Measurements from ENCODE around the gene CEP170B. TPM values are rescaled to one million over a fixed set of nuclear protein-coding genes. Genes with fewer than 3 reads are reported as not detected.
"Not testable (repeated sequence)": the region's sequence is repeated elsewhere in the genome, so short reads cannot be mapped to it uniquely, and the experiment has no call there.

CEP170B gene
- polyA plus RNA-seq, 4 donors, result 8.9 to 21.6 (median 15.1) TPM

DNA sequence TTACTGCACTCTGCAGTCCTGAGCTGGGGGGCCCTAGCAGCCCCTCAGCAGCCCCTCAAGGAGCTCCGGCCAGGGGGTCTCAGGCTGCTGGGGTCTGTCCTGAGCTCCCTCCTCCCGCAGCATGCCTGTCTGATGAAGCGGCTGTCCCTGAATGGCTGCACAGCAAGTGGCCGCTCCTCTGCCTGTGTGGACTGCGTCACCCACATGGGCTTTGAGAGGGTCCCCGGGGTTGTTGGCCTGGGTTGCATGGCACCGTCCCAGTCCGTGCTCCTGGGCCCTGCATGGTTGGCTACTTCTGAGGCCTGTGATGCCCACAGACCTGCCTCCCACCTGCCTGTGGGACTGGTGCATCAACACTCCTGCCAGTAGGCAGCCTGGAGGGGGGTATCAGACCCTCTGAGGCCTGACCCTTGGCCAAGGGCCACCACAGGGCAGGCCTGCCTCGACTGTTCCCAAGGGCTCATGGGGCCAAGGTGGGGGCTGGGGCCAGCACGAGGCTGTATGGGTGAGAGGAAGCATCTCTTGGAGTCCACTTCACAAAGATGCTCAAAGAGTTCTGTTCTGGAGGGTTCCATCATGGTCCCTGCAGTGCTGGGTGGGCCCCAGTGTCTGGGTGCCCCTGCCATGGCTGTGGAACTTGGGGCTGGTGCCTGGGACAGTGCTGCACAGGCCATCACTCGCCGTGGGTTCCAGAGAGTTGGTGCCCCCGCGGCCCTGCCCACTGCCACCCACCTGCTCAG is 12.2 kb downstream of the CEP170B start:
- DNase-seq (ENCODE audit: low read depth in 4 of 4, low spot score in 2 of 4), result no peak

DNA sequence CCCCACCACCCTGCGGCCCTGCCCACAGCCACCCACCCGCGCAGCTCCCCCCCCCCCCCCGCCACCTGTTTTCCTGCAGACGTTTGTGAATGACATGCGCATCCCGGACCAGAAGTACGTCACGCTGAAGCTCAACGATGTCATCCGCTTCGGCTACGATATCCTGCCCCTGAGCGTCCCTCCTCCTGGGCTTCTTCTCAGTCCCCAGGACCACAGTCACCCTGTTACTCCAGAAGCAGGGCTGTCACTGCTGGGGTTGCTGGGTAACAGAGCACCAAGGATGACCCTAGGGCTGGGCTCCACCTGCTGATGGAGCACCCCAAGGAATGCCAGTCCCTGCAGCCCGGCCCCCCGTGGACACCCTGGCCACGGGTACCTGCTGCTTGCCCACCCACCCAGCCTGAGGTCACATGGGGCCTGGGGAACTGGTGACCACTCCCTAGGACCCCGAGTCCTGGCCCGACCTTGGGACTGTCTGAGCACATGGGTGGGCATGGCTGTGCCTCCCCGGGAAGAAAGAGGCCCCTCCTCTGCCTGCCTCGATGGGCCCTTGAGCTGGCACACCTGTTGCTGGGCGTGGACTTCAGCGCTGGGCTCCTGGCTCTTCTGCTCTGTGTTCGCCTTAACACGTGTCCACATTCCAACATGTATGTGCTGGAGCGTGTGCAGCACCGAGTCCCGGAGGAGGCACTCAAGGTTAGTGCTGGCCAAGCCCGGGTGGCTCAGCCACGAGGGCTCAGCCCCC is 12.9 kb downstream of the CEP170B start:
- no peak for DNase-seq (ENCODE audit: low read depth in 4 of 4, low spot score in 2 of 4)

- no peak for DNase-seq (ENCODE audit: low read depth in 4 of 4, low spot score in 2 of 4)
Observed at GRCh38 chr14:104878582-104878981, 13.5 kb downstream of the CEP170B start.

DNA sequence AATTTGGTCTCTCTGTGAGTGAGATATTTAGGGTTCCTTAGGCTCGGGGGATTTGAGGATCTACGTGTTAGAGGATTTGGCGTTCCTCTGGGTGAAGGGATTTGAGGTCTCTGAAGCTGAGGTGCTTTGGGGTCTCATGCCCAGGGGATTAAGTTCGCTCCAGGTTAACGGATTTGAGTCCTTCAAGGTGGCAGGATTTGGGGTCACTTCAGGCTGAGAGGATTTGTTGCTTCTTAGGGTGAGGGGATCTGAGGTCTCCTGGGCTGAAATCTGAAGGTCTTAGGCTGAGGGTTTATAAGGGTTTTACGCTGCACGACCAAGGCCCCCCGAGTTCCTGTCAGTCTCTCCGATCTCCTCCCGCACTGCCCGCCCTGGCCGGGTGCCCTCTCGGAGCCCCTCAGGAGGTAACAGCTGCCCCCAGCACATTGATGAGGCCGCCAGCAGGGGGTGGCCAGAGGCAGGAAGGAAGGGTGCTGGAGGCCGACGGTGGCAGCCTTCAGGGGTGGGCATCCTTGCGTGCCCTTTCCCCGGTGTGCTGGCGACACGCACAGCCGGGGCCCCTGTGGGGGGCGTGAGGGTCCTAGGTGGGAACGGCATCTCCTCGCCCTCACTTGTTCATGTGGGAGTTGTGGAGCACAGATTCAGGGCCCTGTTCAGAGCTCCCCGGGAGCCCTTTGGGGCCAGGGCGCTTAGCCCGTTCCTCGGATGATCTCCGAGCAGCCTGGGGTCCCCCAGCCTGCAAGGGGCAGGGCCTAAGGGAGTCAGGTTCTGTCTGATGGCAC is 14.3 kb downstream of the CEP170B start:
- DNase-seq (ENCODE audit: low read depth in 4 of 4, low spot score in 2 of 4), result no peak

DNA sequence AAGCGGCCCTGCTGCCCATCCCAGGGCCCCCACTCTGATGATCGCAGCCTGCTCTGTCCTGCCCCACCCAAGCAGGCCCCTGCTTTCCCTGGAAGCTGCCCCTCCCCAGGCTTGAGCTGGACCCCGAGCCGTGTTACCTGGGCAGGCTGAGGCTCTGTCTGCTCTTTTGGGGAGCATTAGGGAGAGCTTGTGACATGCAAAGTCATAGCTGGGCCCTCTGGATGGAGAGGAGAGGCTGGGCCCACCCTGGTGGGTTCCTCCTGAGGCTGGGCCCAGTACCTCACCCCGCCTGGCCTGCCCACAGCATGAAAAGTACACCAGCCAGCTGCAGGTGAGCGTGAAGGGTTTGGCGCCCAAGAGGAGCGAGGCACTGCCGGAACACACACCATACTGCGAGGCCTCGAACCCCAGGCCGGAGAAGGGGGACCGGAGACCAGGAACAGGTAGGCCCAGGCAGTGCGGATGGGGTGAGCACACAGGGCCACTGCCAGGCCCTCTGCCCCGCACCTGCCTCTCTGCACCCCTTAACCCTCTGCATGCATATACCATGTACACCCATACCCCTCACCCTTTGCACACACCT is 15.0 kb downstream of the CEP170B start:
- DNase-seq (ENCODE audit: low read depth in 4 of 4, low spot score in 2 of 4), result no peak

DNA sequence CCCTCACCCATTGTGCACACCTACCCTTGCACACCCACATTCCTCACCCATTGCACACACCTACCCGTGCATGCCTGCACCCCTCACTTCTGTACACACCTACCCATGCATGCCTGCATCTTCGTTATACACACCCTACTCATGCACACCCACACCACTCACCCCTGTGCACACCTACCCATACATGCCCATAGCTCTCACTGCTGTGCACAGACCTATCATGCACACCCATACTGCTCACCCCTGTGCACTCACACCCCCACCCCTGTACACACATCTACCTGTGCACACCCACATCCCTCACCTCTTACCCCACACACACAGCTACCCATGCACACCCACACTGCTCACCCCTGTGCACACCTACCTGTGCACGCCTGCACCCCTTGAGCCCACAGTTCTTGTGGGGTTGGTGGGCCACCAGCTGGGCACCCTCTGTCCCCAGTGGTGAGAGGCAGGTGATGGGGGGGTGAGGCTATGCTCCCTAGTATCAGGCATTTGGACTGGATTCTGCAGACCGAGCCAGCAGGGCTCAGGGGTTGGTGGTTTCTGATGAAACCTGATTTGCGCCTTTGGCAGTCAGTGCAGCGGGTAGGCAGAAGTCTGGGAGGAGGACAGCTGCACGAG is 15.6 kb downstream of the CEP170B start:
- DNase-seq (ENCODE audit: low read depth in 4 of 4, low spot score in 2 of 4), result no peak

DNA sequence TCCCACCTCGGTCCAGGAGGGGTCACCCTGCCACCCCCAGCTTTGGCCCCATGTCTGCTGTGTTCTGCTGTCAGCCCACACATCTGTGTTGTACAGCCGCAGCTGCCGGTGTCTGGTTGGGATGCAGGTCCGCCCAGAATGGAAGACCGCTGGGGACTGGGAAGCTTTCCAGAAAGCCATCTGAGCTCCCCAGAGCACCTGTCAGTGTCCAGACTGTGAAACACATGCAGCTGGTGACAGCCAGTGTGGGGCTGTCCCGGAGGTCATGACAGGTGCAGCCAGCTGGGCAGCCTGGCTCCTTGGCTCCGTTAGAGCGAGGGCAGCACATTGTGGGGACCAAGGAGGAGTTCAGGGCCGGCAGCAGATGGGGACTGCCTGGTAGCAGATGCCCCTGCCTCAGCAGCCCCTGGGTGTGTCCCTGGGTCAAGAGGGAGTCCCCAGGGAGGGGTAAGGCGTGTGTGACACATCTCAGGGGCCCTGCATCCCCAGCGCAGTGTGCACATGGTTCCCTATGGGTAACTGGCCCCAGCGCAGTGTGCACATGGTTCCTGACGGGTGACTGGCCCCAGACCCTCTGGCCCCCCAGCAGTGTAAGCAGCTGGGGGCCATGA is 16.4 kb downstream of the CEP170B start:
- DNase-seq (ENCODE audit: low read depth in 4 of 4, low spot score in 2 of 4), result no peak

DNA sequence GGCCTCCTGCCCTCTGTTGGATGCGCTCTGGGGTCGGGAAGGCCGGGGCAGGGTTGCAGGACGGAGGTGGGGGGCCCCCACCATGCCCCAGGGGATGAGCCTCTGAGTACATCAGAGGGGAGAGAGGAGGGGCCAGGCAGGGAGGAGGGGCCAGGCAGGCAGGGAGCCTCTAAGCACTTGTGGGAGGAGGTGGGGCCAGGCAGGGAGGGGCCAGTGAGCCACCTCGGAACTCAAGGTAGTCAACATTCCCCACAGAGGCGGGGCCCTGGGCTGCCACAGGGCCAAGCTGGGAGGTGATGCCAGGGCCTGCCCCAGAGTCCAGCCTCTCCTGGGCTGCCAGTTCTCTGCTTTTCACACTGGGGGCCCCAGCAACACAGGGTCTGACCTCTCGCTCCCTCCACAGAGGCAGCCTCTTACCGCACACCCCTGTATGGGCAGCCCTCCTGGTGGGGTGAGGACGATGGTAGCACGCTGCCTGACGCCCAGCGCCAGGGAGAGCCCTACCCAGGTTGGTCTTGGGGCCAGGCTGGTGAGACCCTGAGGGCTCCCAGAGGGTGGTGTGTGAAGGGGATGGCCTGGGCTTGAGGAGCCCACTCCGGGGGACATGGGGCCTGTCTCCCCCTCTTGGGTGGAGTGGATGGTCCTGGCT is 17.4 kb downstream of the CEP170B start:
- no peak for DNase-seq (ENCODE audit: low read depth in 4 of 4, low spot score in 2 of 4)

- no peak for DNase-seq (ENCODE audit: low read depth in 4 of 4, low spot score in 2 of 4)
Observed at GRCh38 chr14:104882991-104883660, 18.1 kb downstream of the CEP170B start.

DNA sequence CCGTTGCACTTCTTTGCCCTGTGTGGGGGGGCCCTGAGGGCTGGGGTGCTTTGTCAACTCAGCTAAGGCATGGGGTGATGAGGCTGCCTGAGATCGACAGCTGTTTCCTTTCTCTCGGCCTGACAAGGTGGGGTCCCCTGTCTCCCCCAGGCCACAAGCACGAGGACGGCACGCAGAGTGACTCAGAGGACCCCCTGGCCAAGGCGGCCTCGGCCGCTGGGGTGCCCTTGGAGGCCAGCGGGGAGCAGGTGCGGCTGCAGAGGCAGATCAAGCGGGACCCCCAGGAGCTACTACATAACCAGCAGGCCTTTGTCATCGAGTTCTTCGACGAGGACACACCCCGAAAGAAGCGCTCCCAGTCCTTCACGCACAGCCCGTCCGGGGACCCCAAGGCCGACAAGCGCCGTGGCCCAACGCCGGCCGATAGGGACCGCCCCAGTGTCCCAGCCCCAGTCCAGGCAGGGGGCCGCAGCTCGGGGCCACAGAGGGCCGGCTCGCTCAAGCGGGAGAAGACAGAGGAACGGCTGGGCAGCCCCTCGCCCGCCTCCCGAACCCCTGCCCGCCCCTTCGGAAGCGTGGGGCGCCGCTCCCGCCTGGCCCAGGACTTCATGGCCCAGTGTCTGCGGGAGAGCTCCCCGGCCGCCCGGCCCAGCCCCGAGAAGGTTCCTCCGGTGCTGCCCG is 18.8 kb downstream of the CEP170B start:
- no peak for DNase-seq (ENCODE audit: low read depth in 4 of 4, low spot score in 2 of 4)

GRCh38 chr14:104884381-104884780 is 19.3 kb downstream of the CEP170B start:
- not testable (repeated sequence) for DNase-seq (ENCODE audit: low read depth in 4 of 4, low spot score in 2 of 4)

- DNase-seq (ENCODE audit: low read depth in 4 of 4, low spot score in 2 of 4), result no peak
Observed at GRCh38 chr14:104885031-104885972, 20.2 kb downstream of the CEP170B start.

- DNase-seq (ENCODE audit: low read depth in 4 of 4, low spot score in 2 of 4), result no peak
Observed at GRCh38 chr14:104885973-104886689, 21.1 kb downstream of the CEP170B start.

- DNase-seq (ENCODE audit: low read depth in 4 of 4, low spot score in 2 of 4), result no peak
Observed at GRCh38 chr14:104886690-104887622, 21.9 kb downstream of the CEP170B start.

- DNase-seq (ENCODE audit: low read depth in 4 of 4, low spot score in 2 of 4), result no peak
Observed at GRCh38 chr14:104887623-104888488, 22.8 kb downstream of the CEP170B start.
